ENCODE measurements around the gene TRMT10A.

The TRMT10A gene, protein sequence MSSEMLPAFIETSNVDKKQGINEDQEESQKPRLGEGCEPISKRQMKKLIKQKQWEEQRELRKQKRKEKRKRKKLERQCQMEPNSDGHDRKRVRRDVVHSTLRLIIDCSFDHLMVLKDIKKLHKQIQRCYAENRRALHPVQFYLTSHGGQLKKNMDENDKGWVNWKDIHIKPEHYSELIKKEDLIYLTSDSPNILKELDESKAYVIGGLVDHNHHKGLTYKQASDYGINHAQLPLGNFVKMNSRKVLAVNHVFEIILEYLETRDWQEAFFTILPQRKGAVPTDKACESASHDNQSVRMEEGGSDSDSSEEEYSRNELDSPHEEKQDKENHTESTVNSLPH

DNA sequence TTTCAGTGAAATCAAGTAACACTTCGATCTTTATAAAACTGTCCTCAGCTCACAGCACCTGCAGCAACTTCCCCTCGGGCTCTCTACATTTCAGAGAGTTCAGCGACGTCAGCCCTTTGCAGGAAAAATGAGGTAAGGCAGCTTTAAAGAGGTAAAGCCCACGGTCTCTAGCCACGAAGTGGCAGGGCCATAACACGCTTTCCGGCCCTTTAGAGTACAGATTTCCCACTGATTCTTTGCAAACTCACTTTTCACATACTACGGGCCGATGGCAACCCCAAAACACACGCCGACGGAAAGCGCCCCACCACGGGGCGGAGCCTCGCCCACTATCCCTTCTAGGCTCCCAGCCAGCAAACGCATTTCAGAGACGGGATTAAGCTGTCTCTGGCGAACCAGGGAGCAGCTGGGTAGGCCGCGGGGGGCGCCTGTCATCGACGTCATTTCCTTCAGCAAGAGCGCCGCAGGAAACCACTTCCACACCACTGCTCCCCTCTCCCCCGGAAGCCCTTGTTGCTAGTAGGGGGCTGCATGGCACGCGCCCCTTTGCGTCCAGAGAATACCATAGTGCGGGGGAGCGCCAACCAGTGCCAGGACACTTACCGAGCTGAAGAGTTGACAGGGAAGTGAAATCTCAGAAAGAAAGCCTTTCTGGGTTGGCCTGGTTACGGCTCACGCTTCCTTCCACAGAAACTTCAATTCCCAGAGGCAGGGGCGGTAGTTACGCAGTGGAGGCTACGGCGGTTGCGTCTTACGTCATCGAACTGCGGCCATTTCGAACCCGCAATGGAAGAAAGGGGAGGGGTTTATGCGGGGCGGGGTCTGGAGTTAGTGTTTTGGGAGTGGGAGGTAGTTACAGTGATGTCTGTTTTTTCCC is at the start of gene TRMT10A:
Gene TRMT10A, minus strand, starts transcription at position 730 of the 877 bp plus-strand sequence. CDS start 4,701 bp downstream, outside the sequence.
- Mint-ChIP-seq H3K27me3 (peaks cover 20% of the 10 kb centered on the region), H3K4me3 (peak within 1 kb of the TSS; percentile 96), H3K36me3 (no peaks in the 10 kb centered on the region), H3K4me1 (peaks cover 33% of the 10 kb centered on the region), H3K9me3 (no peaks in the 10 kb centered on the region), H3K27ac (peak within 1 kb of the TSS; percentile 98)

- no peaks in the 10 kb centered on the region for H3K4me1 Mint-ChIP-seq
- no peak overlapping the region for H3K4me3 Mint-ChIP-seq
- peaks cover 15% of the 10 kb centered on the region for H3K27me3 Mint-ChIP-seq
- H3K9me3 Mint-ChIP-seq = no peaks in the 10 kb centered on the region
- H3K36me3 Mint-ChIP-seq = no peaks in the 10 kb centered on the region
- no peak overlapping the region for H3K27ac Mint-ChIP-seq
Observed at GRCh38 chr4:99612704-99613103, 48.9 kb upstream of the TRMT10A start.

DNA sequence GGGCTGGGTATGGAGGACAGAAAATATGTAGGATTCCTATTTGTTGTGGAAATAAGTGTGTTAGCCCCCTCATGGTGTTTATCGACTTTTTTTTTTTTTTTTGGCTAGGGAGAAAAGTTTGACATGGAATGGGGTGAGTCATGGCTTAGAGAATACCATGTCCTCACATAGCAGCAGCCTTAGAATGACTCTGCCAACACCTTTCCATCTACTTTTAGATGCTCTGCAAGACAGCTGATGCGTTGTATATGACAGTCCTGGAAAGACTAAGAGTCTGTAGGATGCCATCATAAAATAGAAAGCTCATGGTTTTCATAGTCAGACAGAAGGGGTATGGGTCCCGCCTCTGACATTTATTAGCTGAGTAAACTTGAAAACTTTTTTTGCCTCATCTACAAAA is 48.4 kb upstream of the TRMT10A start:
- Mint-ChIP-seq H3K4me3 (no peak overlapping the region), H3K4me1 (no peaks in the 10 kb centered on the region), H3K9me3 (no peaks in the 10 kb centered on the region), H3K27me3 (peaks cover 18% of the 10 kb centered on the region), H3K27ac (no peak overlapping the region), H3K36me3 (no peaks in the 10 kb centered on the region)

DNA sequence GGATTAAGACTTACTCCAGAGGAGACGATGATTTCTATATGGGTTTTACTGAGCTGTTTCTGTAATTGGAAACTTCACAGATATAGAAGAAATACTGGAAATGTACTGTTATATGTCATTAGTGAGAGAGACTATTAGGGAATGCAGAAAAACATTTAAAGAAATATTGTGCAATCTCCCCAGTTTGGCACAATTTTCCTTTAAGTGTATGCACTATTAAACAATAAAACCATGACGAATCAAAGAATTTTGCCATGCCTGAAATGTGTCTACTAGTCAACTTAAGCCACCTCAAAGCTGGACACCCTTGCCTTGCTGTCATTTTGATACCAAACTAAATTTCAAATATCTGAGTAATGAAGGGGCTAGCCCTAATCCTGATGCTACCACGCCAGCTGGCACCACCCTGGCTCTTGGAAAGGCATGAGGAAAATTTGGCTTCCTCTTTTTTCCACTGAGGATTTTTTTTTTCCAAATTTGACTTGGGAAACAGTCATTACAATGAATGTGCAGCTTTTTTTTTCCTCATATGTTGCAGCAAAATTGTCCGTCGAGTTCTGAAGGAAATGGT is 46.9 kb upstream of the TRMT10A start:
- Mint-ChIP-seq H3K4me1 (no peaks in the 10 kb centered on the region), H3K36me3 (no peaks in the 10 kb centered on the region), H3K9me3 (no peaks in the 10 kb centered on the region), H3K4me3 (no peak overlapping the region), H3K27ac (no peak overlapping the region), H3K27me3 (peaks cover 19% of the 10 kb centered on the region)

DNA sequence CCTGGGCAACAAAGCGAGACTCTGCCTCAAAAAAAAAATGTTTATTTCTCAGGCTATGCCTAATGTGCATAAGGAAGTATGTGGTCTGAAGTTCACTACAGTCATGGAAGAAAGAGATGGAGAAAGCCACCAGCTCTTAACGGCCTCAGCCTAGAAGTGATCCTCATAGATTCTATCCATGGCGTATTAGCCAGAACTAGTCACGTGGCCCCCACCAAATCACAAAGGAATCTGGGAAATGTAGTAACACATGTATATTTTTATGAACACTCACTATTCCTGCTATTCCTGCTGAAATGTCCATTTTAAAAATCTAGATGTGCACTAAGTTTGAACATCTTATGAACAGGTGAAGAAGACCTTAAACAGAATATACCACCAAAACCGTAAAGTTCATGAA is 44.6 kb upstream of the TRMT10A start:
- Mint-ChIP-seq H3K27ac (no peak overlapping the region), H3K4me3 (no peak overlapping the region), H3K36me3 (no peaks in the 10 kb centered on the region), H3K9me3 (no peaks in the 10 kb centered on the region), H3K4me1 (no peaks in the 10 kb centered on the region), H3K27me3 (peaks cover 23% of the 10 kb centered on the region)

GRCh38 chr4:99606716-99607115 is 42.9 kb upstream of the TRMT10A start:
- Mint-ChIP-seq H3K9me3 (no peaks in the 10 kb centered on the region), H3K27me3 (peaks cover 18% of the 10 kb centered on the region), H3K27ac (no peak overlapping the region), H3K4me1 (no peaks in the 10 kb centered on the region), H3K4me3 (no peak overlapping the region), H3K36me3 (no peaks in the 10 kb centered on the region)

- Mint-ChIP-seq H3K27ac (no peak overlapping the region), H3K4me3 (no peak overlapping the region), H3K27me3 (peaks cover 1% of the 10 kb centered on the region), H3K4me1 (no peaks in the 10 kb centered on the region), H3K9me3 (no peaks in the 10 kb centered on the region), H3K36me3 (no peaks in the 10 kb centered on the region)
Observed at GRCh38 chr4:99594818-99595217, 31.0 kb upstream of the TRMT10A start.

- peaks cover 1% of the 10 kb centered on the region for H3K27me3 Mint-ChIP-seq
- no peak overlapping the region for H3K4me3 Mint-ChIP-seq
- H3K27ac Mint-ChIP-seq = no peak overlapping the region
- no peaks in the 10 kb centered on the region for H3K4me1 Mint-ChIP-seq
- no peaks in the 10 kb centered on the region for H3K9me3 Mint-ChIP-seq
- H3K36me3 Mint-ChIP-seq = no peaks in the 10 kb centered on the region
Observed at GRCh38 chr4:99593781-99594641, 30.2 kb upstream of the TRMT10A start.

- Mint-ChIP-seq H3K27me3 (peaks cover 3% of the 10 kb centered on the region), H3K27ac (no peak overlapping the region), H3K9me3 (no peaks in the 10 kb centered on the region), H3K36me3 (no peaks in the 10 kb centered on the region), H3K4me1 (no peaks in the 10 kb centered on the region), H3K4me3 (no peak overlapping the region)
Observed at GRCh38 chr4:99591757-99592156, 27.9 kb upstream of the TRMT10A start.

- H3K27ac Mint-ChIP-seq = no peak overlapping the region
- peaks cover 5% of the 10 kb centered on the region for H3K27me3 Mint-ChIP-seq
Observed at GRCh38 chr4:99587803-99588202, 24.0 kb upstream of the TRMT10A start.

GRCh38 chr4:99587309-99587708 is 23.5 kb upstream of the TRMT10A start:
- H3K9me3 Mint-ChIP-seq = no peaks in the 10 kb centered on the region
- H3K27ac Mint-ChIP-seq = no peak overlapping the region
- peaks cover 8% of the 10 kb centered on the region for H3K27me3 Mint-ChIP-seq
- H3K4me3 Mint-ChIP-seq = no peak overlapping the region
- H3K4me1 Mint-ChIP-seq = no peaks in the 10 kb centered on the region
- no peaks in the 10 kb centered on the region for H3K36me3 Mint-ChIP-seq

More at GRCh38 chr4:99587803-99588202, 24.0 kb upstream of the TRMT10A start:
- no peaks in the 10 kb centered on the region for H3K9me3 Mint-ChIP-seq
- H3K36me3 Mint-ChIP-seq = no peaks in the 10 kb centered on the region
- no peak overlapping the region for H3K4me3 Mint-ChIP-seq
- H3K4me1 Mint-ChIP-seq = no peaks in the 10 kb centered on the region

DNA sequence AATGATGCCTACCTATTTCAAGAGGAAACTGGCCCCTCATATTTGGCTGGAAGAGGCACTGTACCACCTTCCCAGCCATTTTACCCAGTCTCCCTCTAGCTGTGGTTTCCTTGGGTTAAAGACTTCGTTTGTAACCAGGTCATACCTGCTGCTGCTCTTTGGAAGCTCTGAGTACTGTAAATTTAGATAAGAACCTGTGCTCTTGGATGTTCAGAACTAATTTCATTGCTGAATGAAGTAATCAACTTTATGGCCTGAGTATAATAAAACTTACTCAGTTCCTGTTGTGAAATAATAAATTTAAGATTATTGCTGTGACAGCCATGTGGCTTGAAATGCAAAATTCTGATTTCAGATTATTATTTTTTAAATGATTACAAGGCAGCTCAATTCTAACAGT is 23.0 kb upstream of the TRMT10A start:
- Mint-ChIP-seq H3K9me3 (no peaks in the 10 kb centered on the region), H3K27ac (no peak overlapping the region), H3K4me3 (no peak overlapping the region), H3K36me3 (no peaks in the 10 kb centered on the region), H3K27me3 (peaks cover 11% of the 10 kb centered on the region), H3K4me1 (no peaks in the 10 kb centered on the region)

GRCh38 chr4:99586322-99586721 is 22.5 kb upstream of the TRMT10A start:
- H3K4me3 Mint-ChIP-seq = no peak overlapping the region
- H3K9me3 Mint-ChIP-seq = no peaks in the 10 kb centered on the region
- H3K27me3 Mint-ChIP-seq = peaks cover 13% of the 10 kb centered on the region
- H3K36me3 Mint-ChIP-seq = no peaks in the 10 kb centered on the region
- H3K4me1 Mint-ChIP-seq = no peaks in the 10 kb centered on the region
- H3K27ac Mint-ChIP-seq = no peak overlapping the region

DNA sequence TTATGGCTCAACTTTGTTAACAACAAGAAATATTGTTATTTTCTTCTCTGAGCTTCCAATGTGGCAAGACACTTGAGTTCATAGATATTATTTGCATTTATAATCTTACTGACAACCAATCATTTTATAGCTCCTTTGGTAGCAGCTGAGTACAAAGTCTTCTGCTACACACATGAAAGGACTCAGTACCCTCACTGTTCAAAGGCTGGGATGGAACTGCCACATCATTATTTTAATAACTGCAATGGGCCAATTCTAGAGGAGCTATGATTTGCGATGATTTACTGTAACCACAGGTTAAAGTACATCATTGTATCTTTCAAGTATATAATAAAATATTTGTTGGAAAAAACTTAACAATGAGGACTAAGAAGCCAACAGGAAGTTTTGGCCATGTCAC is 21.7 kb upstream of the TRMT10A start:
- H3K4me1 Mint-ChIP-seq = no peaks in the 10 kb centered on the region

DNA sequence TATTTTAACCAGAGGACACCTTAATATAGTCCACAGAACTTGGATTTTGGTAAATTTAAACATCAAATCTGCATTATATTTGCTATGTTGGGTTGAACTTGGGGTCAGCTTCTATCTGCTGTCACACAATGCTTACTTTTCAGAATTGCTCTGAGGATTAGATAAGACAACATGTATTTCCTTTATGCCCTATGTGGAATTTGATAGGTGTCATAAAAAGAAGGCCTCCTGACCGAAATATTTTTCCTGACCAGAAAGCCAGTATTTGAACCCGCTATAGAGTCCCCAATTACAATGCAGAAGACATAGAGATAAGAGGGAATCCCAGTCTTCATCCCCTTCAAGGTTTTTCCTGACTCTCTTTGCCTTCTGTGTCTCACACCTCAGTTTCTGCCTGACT is 14.9 kb upstream of the TRMT10A start:
- no peak overlapping the region for H3K27ac Mint-ChIP-seq
- H3K36me3 Mint-ChIP-seq = no peaks in the 10 kb centered on the region
- no peaks in the 10 kb centered on the region for H3K9me3 Mint-ChIP-seq
- H3K27me3 Mint-ChIP-seq = peaks cover 21% of the 10 kb centered on the region
- no peaks in the 10 kb centered on the region for H3K4me1 Mint-ChIP-seq
- no peak overlapping the region for H3K4me3 Mint-ChIP-seq

More for the DNA sequence above, 21.7 kb upstream of the TRMT10A start:
- H3K27ac Mint-ChIP-seq = no peak overlapping the region
- no peaks in the 10 kb centered on the region for H3K9me3 Mint-ChIP-seq
- no peak overlapping the region for H3K4me3 Mint-ChIP-seq
- no peaks in the 10 kb centered on the region for H3K36me3 Mint-ChIP-seq
- H3K27me3 Mint-ChIP-seq = peaks cover 16% of the 10 kb centered on the region

Measured in activated naive CD4-positive, alpha-beta T cell treated with anti-CD3 and anti-CD28 coated beads, Interleukin-2, amount 50 U/mL, for 24 hours (primary cell).